ENCODE measurements around the gene GGN. TPM values are rescaled to one million over a fixed set of nuclear protein-coding genes. Genes with fewer than 3 reads are reported as not detected.
"Not testable (repeated sequence)": the region's sequence is repeated elsewhere in the genome, so short reads cannot be mapped to it uniquely, and the experiment has no call there.

The GGN gene
- total RNA-seq, 4 donors from 2014 or later, result 0.13 TPM; not detected in 3

DNA sequence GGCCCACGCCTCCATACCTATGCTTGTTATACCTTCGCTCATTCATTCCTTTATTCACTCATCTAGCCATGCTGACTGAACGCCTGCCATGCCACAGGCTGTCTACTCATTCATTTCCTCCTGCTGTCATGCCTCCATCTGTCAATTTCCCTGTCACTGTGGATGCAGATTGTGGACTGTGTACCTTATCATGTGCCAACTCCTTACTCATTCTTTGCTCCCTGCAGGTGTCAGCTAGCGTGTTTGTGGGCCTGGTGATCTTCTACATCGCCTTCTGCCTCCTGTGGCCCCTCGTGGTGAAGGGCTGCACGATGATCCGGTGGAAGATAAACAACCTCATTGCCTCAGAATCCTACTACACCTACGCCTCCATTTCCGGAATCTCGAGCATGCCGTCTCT lies 17.5 kb downstream of the GGN start:
- H3K9me3 ChIP-seq, result no peaks in the 10 kb centered on the region
- in situ Hi-C loops (cut with MboI; ENCODE audit: low sequenced_read_pairs in 4 of 4) (no loop called here), intact Hi-C loops (cut with DNase I; ENCODE audit: low total_unique reads) (loop anchor here (10.0 kb wide), 2 partner anchors 1035 to 1915 kb away; partner anchors contain the start of genes AKT2 and ZFP36)
- H3K27me3 ChIP-seq, result peaks cover 0 to 4% (median 0%) of the 10 kb centered on the region in 3 donors
- H3K4me3 ChIP-seq, result no peak overlapping the region
- H3K4me1 ChIP-seq, result peaks cover 0 to under 1% of the 10 kb centered on the region in 2 donors
- no peak overlapping the region for H3K27ac ChIP-seq
- ATAC-seq (no peak), DNase-seq (no peak)
- H3K36me3 ChIP-seq, result no peaks in the 10 kb centered on the region
- TF ChIP-seq, protein P1, sequence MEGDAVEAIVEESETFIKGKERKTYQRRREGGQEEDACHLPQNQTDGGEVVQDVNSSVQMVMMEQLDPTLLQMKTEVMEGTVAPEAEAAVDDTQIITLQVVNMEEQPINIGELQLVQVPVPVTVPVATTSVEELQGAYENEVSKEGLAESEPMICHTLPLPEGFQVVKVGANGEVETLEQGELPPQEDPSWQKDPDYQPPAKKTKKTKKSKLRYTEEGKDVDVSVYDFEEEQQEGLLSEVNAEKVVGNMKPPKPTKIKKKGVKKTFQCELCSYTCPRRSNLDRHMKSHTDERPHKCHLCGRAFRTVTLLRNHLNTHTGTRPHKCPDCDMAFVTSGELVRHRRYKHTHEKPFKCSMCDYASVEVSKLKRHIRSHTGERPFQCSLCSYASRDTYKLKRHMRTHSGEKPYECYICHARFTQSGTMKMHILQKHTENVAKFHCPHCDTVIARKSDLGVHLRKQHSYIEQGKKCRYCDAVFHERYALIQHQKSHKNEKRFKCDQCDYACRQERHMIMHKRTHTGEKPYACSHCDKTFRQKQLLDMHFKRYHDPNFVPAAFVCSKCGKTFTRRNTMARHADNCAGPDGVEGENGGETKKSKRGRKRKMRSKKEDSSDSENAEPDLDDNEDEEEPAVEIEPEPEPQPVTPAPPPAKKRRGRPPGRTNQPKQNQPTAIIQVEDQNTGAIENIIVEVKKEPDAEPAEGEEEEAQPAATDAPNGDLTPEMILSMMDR (IDR thresholded peaks at IDR 0.05 in 4 of 5, conservative IDR thresholded peaks at IDR 0.05 in 1 of 5), result no peak
- TF ChIP-seq POLR2A (IDR thresholded peaks at IDR 0.05), result no peak

DNA sequence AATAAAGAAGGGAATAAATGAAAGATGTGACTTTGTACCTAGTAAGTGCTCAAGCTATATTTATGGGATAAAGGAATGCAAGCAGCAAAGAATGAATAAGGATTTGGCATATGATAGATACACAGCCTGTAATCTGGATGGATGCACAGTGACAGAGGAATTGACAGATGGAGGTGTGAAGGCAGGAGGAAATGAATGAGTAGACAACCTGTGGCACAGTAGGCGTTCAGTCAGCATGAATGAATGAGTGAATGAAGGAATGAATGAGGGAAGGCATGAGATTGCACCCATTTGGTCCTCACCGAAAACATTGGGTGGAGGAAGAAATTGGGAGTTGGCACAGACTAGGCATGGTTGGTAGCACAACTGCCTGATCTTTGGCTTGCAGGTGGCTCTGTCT lies 18.2 kb downstream of the GGN start:
- TF ChIP-seq POLR2A (IDR thresholded peaks at IDR 0.05), result no peak
- TF ChIP-seq, protein P1 (IDR thresholded peaks at IDR 0.05 in 4 of 5, conservative IDR thresholded peaks at IDR 0.05 in 1 of 5), result no peak
- ATAC-seq (no peak), DNase-seq (no peak)
- Histone ChIP-seq H3K4me3 (no peak overlapping the region), H3K27ac (no peak overlapping the region), H3K4me1 (no peaks in the 10 kb centered on the region), H3K27me3 (peaks cover 0 to 9% (median 0%) of the 10 kb centered on the region in 3 donors), H3K9me3 (no peaks in the 10 kb centered on the region), H3K36me3 (no peaks in the 10 kb centered on the region)
- intact Hi-C loops (cut with DNase I; ENCODE audit: low total_unique reads) (no loop called here), in situ Hi-C loops (cut with MboI; ENCODE audit: low sequenced_read_pairs in 4 of 4) (no loop called here)

DNA sequence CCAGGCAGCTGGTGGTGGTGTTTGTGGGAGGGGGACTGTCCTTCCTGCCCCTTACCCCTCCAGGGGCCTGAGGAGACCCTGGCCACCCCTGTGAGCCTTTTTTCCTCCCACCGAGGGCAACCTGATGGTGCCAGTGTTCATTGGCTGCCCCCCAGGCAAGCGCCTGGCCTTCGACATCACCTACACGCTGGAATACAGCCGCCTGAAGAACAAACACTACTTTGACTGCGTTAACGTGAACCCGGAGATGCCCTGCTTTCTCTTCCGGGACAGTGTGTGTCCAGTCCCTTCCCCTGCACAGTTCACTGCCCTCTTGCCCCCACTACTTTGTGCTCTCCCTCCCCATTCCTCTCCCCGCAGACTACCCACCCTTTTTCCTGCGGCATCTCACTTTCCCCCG lies 20.8 kb downstream of the GGN start:
- in situ Hi-C loops (cut with MboI; ENCODE audit: low sequenced_read_pairs in 4 of 4), result no loop called here
- Histone ChIP-seq H3K9me3 (no peaks in the 10 kb centered on the region), H3K27ac (no peak overlapping the region), H3K4me3 (no peak overlapping the region), H3K4me1 (peaks cover 4 to 5% of the 10 kb centered on the region in 2 donors), H3K27me3 (peaks cover 0 to 10% (median 0%) of the 10 kb centered on the region in 3 donors), H3K36me3 (no peaks in the 10 kb centered on the region)
- DNase-seq (no peak), ATAC-seq (no peak)
- intact Hi-C loops (cut with DNase I; ENCODE audit: low total_unique reads), result no loop called here
- TF ChIP-seq POLR2A (IDR thresholded peaks at IDR 0.05), result no peak
- TF ChIP-seq, protein P1 (IDR thresholded peaks at IDR 0.05 in 4 of 5, conservative IDR thresholded peaks at IDR 0.05 in 1 of 5), result no peak

DNA sequence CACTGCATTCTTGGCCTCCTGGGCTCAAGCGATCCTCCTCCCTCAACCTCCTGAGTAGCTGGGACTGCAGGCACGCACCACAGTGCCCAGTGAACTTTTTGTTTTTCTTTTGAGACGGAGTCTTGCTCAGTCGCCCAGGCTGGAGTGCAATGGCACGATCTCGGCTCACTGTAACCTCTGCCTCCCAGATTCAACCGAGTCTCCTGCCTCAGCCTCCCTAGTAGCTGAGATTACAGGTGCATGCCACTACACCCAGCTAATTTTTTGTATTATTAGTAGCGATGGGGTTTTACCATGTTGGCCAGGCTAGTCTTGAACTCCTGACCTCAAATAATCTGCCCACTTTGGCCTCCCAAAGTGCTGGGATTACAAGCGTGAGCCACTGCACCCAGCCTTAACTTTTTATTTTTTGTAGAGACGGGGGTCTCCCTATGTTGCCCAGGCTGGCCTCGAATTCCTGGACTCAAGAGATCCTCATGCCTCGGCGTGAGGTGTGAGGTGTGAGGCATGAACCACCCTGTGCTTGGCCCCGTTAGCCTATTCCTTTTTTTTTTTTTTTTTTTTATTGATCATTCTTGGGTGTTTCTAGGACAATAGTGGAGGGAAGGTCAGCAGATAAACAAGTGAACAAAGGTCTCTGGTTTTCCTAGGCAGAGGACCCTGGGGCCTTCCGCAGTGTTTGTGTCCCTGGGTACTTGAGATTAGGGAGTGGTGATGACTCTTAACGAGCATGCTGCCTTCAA lies 24.7 kb downstream of the GGN start:
- in situ Hi-C loops (cut with MboI; ENCODE audit: low sequenced_read_pairs in 4 of 4); H3K27ac ChIP-seq; DNase-seq; ATAC-seq; H3K9me3 ChIP-seq; H3K36me3 ChIP-seq; intact Hi-C loops (cut with DNase I; ENCODE audit: low total_unique reads): not testable (repeated sequence)
- peaks cover 5 to 14% of the 10 kb centered on the region in 2 donors for H3K4me1 ChIP-seq
- H3K4me3 ChIP-seq, result peak overlapping the region in 3 of 4 donors; percentile 69 to 71 (median 70)
- peaks cover 14 to 30% (median 20%) of the 10 kb centered on the region in 3 donors for H3K27me3 ChIP-seq

DNA sequence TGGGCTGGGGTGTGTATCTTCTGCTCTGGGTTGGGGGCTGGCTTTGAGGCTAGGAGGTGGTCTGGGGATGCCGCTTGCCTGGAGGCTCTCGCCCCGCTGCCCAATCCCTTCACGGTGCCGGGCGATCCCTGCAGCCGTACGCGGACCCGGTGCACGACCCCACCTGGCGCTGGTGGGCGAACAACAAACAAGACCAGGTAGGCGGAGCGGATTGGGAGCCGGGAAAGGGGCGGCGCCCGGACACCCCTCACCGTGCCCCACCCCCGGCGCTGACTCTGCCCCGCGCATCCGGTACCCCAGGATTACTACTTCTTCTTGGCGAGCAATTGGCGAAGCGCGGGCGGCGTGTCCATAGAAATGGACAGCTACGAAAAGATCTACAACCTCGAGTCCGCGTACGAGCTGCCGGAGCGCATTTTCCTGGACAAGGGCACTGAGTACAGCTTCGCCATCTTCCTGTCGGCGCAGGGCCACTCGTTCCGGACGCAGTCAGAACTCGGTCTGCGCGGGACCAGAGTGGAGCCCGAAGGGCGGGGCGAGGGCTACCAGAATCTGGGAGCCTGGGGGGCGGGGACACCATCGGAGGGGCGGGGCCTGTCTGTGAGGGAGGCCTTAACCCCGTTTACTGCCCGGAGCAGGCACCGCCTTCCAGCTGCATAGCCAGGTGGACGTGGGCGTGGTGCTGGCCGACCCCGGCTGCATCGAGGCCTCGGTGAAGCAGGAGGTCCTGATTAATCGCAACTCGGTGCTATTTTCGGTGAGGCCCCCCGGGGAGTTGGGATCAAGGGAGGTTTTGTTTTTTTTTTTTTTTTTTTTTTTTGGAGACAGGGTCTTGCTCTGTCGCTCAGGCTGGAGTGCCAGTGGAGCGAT lies 25.5 kb downstream of the GGN start:
- Histone ChIP-seq H3K36me3 (no peaks in the 10 kb centered on the region), H3K4me1 (peaks cover 5 to 14% of the 10 kb centered on the region in 2 donors), H3K4me3 (peak overlapping the region; percentile 45 to 71 (median 70)), H3K27me3 (peaks cover 14 to 32% (median 20%) of the 10 kb centered on the region in 3 donors), H3K27ac (peak overlapping the region in 3 of 4 donors; percentile 31 to 50 (median 41)), H3K9me3 (no peaks in the 10 kb centered on the region)
- intact Hi-C loops (cut with DNase I; ENCODE audit: low total_unique reads), result no loop called here
- in situ Hi-C loops (cut with MboI; ENCODE audit: low sequenced_read_pairs in 4 of 4), result no loop called here
- peak in 1 of 2 donors; percentile 41 for DNase-seq
- TF ChIP-seq POLR2A (IDR thresholded peaks at IDR 0.05), result no peak
- TF ChIP-seq, protein P1 (IDR thresholded peaks at IDR 0.05 in 4 of 5, conservative IDR thresholded peaks at IDR 0.05 in 1 of 5), result no peak
- peak; percentile 32 to 35 for ATAC-seq

Data from gastrocnemius medialis (tissue), 4 donors.